ENCODE data around the gene NRXN3.
A peak's percentile ranks its signal among the peaks of the same experiment; 100 is the strongest.

NRXN3 gene

DNA sequence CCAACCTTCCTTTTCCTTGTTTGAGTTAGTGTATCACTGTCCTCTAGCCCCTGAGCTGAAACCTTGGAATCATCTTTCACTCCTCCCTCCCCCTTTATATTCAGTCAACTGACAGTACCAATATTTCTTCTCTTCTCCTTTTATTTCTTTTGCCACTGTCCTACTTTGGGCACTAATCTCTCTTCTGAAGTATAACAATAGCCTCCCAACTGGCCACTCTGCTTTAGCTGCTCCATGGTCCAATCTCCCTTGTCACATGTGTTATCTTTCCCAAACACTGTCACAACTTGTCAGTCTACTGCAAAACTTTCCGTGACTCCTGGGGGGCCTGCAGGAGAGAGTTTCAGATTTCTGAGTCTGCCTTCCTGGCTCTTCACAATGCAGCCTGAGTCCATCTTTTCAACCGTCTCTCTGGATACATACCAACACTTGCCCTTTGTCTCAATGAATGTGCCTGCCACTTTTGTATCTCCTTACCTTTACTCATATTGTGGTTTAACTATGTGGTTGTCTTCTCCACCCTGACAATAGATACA is 1570.0 kb downstream of the NRXN3 start:
- TF ChIP-seq, protein P1, sequence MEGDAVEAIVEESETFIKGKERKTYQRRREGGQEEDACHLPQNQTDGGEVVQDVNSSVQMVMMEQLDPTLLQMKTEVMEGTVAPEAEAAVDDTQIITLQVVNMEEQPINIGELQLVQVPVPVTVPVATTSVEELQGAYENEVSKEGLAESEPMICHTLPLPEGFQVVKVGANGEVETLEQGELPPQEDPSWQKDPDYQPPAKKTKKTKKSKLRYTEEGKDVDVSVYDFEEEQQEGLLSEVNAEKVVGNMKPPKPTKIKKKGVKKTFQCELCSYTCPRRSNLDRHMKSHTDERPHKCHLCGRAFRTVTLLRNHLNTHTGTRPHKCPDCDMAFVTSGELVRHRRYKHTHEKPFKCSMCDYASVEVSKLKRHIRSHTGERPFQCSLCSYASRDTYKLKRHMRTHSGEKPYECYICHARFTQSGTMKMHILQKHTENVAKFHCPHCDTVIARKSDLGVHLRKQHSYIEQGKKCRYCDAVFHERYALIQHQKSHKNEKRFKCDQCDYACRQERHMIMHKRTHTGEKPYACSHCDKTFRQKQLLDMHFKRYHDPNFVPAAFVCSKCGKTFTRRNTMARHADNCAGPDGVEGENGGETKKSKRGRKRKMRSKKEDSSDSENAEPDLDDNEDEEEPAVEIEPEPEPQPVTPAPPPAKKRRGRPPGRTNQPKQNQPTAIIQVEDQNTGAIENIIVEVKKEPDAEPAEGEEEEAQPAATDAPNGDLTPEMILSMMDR (IDR thresholded peaks at IDR 0.05; ENCODE audit: unreplicated experiment in 3 of 3), result no peak
- Mint-ChIP-seq H3K9me3 (peaks cover 37% of the 10 kb centered on the region), H3K27ac (peak overlapping the region in 1 of 3 experiments; percentile 5), H3K27me3 (ENCODE audit: low read depth) (no peaks in the 10 kb centered on the region), H3K4me1 (peaks cover 9% of the 10 kb centered on the region), H3K36me3 (ENCODE audit: low read depth) (peaks cover 42% of the 10 kb centered on the region), H3K4me3 (no peak overlapping the region)

DNA sequence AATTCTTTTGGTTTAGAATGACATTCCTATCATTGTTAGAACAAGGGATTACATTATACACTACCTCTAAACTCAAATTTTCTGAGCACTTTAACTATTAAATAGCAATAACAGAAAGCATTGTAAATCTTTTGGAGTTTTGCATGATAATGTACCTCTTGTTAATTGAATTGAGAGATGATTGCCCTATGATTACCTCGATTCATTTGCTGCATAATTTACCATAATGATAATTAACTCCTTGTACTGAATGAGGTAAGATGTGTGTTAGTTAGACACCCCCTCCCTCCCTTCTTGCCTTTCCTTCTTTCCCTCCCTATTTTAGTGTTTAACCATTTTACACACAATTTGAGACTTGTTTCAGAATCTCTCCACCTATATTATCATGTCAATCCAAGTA is 1572.0 kb downstream of the NRXN3 start:
- TF ChIP-seq, protein P1 (IDR thresholded peaks at IDR 0.05; ENCODE audit: unreplicated experiment in 3 of 3), result no peak
- H3K27me3 Mint-ChIP-seq (ENCODE audit: low read depth), result no peaks in the 10 kb centered on the region
- H3K4me1 Mint-ChIP-seq, result peaks cover 9% of the 10 kb centered on the region
- H3K9me3 Mint-ChIP-seq, result peaks cover 21% of the 10 kb centered on the region
- no peak overlapping the region for H3K4me3 Mint-ChIP-seq
- no peak overlapping the region for H3K27ac Mint-ChIP-seq
- H3K36me3 Mint-ChIP-seq (ENCODE audit: low read depth), result peaks cover 24% of the 10 kb centered on the region

DNA sequence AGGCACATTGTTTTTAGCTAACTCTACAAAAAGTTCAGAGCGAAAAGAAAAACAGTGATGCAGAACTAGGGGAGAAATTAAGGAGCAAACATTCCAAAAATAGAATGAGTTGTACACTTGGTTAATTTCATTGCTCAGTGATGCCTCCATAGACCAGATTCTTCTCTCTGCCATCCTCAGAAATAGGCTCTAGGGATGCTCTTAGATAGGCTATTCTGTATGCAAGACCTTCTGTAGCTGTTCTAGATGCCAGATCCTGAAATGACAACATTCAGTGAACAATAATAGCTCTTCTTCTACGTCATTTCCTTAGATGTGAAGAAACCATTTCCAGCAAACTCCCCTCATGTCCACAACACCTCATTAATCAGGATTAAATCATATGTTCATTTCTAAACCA is 1574.9 kb downstream of the NRXN3 start:
- TF ChIP-seq, protein P1 (IDR thresholded peaks at IDR 0.05; ENCODE audit: unreplicated experiment in 3 of 3), result no peak
- Mint-ChIP-seq H3K27me3 (ENCODE audit: low read depth) (no peaks in the 10 kb centered on the region), H3K9me3 (peaks cover 5% of the 10 kb centered on the region), H3K27ac (no peak overlapping the region), H3K4me1 (peaks cover 6% of the 10 kb centered on the region), H3K36me3 (ENCODE audit: low read depth) (peaks cover 5% of the 10 kb centered on the region), H3K4me3 (no peak overlapping the region)

DNA sequence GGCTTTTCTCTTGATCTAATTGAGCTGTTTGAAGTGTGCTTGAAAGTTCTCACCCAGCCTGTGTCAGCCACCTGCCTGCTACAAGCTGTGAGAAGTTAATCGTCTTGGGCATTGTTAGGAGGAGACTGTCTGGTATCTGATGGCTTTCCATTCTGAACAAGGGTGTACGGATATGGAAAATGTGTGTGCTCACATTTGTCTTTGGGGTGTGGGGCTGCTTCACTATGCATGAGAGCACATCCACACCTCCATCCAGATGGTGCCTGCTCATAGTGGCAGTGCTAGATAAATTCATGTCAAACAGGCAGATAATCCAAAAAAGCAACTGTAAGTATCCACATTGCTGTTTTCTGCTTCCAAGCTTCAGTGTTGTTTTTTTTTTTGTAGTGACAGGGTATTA is 1578.9 kb downstream of the NRXN3 start:
- Mint-ChIP-seq H3K4me3 (no peak overlapping the region), H3K9me3 (no peaks in the 10 kb centered on the region), H3K27ac (peak overlapping the region in 1 of 3 experiments; percentile 11), H3K27me3 (ENCODE audit: low read depth) (no peaks in the 10 kb centered on the region), H3K36me3 (ENCODE audit: low read depth) (no peaks in the 10 kb centered on the region), H3K4me1 (no peaks in the 10 kb centered on the region)
- TF ChIP-seq, protein P1 (IDR thresholded peaks at IDR 0.05; ENCODE audit: unreplicated experiment in 3 of 3), result no peak

DNA sequence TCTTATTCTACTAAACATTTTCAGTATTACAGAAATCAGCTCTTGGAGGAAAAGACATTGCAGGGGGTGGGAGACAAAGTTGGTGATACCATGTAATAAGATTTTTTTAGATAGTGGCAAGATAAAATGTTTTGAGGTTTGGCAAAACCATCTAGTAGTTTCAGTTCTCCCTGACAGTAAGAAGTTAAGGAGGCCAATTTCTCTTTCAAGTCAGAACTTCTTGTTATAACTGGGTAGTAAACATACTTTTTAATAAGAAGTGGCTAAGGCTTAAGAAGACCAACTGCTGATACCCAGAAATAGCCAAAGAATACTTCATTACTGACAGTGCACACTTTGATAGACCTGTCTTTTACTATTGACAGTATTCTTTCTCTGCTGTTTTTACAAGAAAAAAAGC is 1588.8 kb downstream of the NRXN3 start:
- Mint-ChIP-seq H3K27me3 (ENCODE audit: low read depth) (no peaks in the 10 kb centered on the region), H3K36me3 (ENCODE audit: low read depth) (no peaks in the 10 kb centered on the region), H3K27ac (no peak overlapping the region), H3K4me1 (peaks cover 34% of the 10 kb centered on the region), H3K4me3 (no peak overlapping the region), H3K9me3 (no peaks in the 10 kb centered on the region)
- TF ChIP-seq, protein P1 (IDR thresholded peaks at IDR 0.05; ENCODE audit: unreplicated experiment in 3 of 3), result no peak

DNA sequence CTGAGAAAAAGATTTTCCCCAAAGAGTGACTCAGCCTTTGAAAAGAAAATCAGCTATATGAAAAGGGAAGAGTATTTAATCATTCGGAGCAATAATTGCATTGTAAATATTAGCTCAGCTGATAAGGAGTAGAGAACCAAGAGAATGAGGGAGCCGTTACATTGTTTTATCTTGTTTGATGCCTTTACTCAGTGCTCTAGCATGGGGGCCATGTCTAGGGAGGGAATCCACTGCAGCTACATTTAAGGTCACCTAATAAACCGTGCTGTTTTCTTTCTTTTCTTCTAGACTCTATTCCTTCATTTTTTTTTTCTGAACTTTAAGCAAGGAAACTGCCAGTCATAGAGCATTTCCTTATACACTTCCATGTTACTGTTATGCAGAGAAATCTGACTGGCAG is 1594.2 kb downstream of the NRXN3 start:
- Mint-ChIP-seq H3K4me3 (no peak overlapping the region), H3K27ac (peak overlapping the region in 2 of 3 experiments; percentile 32 to 69), H3K36me3 (ENCODE audit: low read depth) (peaks cover 15% of the 10 kb centered on the region), H3K9me3 (peaks cover 12% of the 10 kb centered on the region), H3K4me1 (peaks cover 23% of the 10 kb centered on the region), H3K27me3 (ENCODE audit: low read depth) (no peaks in the 10 kb centered on the region)
- TF ChIP-seq, protein P1 (IDR thresholded peaks at IDR 0.05; ENCODE audit: unreplicated experiment in 3 of 3), result no peak
